GM23248 (cell line): ENCODE results near the gene COL16A1. TPM values are rescaled to one million over a fixed set of nuclear protein-coding genes. Genes with fewer than 3 reads are reported as not detected.
A peak's percentile ranks its signal among the peaks of the same experiment; 100 is the strongest.

Source experiments
- DNase-seq: peaks from one replicate; pipeline ENCODE4 v3.0.0-alpha.2; 2015
- H2AFZ ChIP-seq: fragments of 200-600 bp; sonication (generic); 2 replicates; pipeline ENCODE4 v1.6.1; 2016; ENCODE audit warnings: antibody characterized with exemption
- H3F3A ChIP-seq: fragments of 200-600 bp; sonication (generic); 2 replicates; pipeline ENCODE4 v1.6.1; 2016; ENCODE audit warnings: mild to moderate bottlenecking, antibody characterized with exemption, mixed run types; ENCODE audit not compliant: insufficient read depth
- H3K27ac ChIP-seq: fragments of 200-600 bp; sonication (generic); 2 replicates; pipeline ENCODE4 v1.5.1; 2016; ENCODE audit warnings: mild to moderate bottlenecking
- H3K27me3 ChIP-seq: fragments of 200-600 bp; sonication (generic); replicated peaks from 2 replicates; pipeline ENCODE4 v1.6.1; 2016; ENCODE audit warnings: mild to moderate bottlenecking; ENCODE audit not compliant: insufficient read depth
- H3K36me3 ChIP-seq: fragments of 200-600 bp; sonication (generic); 2 replicates; pipeline ENCODE4 v1.6.1; 2016; ENCODE audit warnings: low read depth, mild to moderate bottlenecking
- H3K4me1 ChIP-seq: fragments of 200-600 bp; sonication (generic); 2 replicates; pipeline ENCODE4 v1.6.1; 2016; ENCODE audit warnings: mild to moderate bottlenecking; ENCODE audit not compliant: insufficient read depth
- H3K4me2 ChIP-seq: fragments of 200-600 bp; sonication (generic); one replicate; pipeline ENCODE4 v1.6.1; 2016; ENCODE audit warnings: mild to moderate bottlenecking; ENCODE audit not compliant: unreplicated experiment
- H3K4me3 ChIP-seq: fragments of 200-600 bp; sonication (generic); 2 replicates; pipeline ENCODE4 v1.5.1; 2016; ENCODE audit warnings: mild to moderate bottlenecking
- H3K79me2 ChIP-seq: fragments of 200-600 bp; sonication (generic); 2 replicates; pipeline ENCODE4 v1.6.1; 2016; ENCODE audit warnings: mild to moderate bottlenecking; ENCODE audit not compliant: insufficient read depth
- H3K9ac ChIP-seq: fragments of 200-600 bp; sonication (generic); 2 replicates; pipeline ENCODE4 v1.6.1; 2016; ENCODE audit warnings: mild to moderate bottlenecking
- H3K9me2 ChIP-seq: fragments of 200-600 bp; sonication (generic); 2 replicates; pipeline ENCODE4 v1.6.1; 2016; ENCODE audit warnings: mixed run types, mild to moderate bottlenecking, moderate library complexity; ENCODE audit not compliant: insufficient read depth
- H3K9me3 ChIP-seq: fragments of 200-600 bp; sonication (generic); one replicate; pipeline ENCODE4 v1.6.1; 2017; ENCODE audit warnings: low read depth
- H4K20me1 ChIP-seq: fragments of 200-600 bp; sonication (generic); 2 replicates; pipeline ENCODE4 v1.6.0; 2016; ENCODE audit not compliant: insufficient read depth
- EZH2 ChIP-seq: fragments of 200-600 bp; sonication (generic); IDR thresholded peaks from 2 replicates; pipeline ENCODE4 v1.6.1; 2018; ENCODE audit warnings: antibody characterized with exemption, mild to moderate bottlenecking; ENCODE audit not compliant: insufficient read depth, poor library complexity, severe bottlenecking
- EZH2phosphoT487 ChIP-seq: fragments of 200-600 bp; sonication (generic); IDR thresholded peaks from 2 replicates; pipeline ENCODE4 v1.6.1; 2018; ENCODE audit warnings: antibody characterized with exemption, moderate library complexity, mild to moderate bottlenecking, low read depth; ENCODE audit not compliant: insufficient read depth
- WGBS, 2 experiments: methylation state at CpG; one replicate each; pipeline ENCODE4 v1.1.6; 2015 to 2017; ENCODE audit warnings: low lambda C conversion rate in 2 of 2, low coverage in 1 of 2; ENCODE audit errors: missing lambda C conversion rate in 2 of 2; 5-methylcytosine and 5-hydroxymethylcytosine counted together
- in situ Hi-C: fragments of 300-500 bp; cut with MboI; formaldehyde crosslinking; loops from 2 replicates; pipeline ENCODE4 v1.15.0; 2020
- polyA plus RNA-seq: library from polyadenylated mRNA; unstranded; fragments of >200 nt; fragmentation: Nextera tagmentation; extraction: Ambion mirVana; gene quantifications from 2 replicates; pipeline ENCODE4 v1.2.1, GENCODE V29; 2016
- total RNA-seq: library from RNA; depleted of rRNA; stranded (reverse); fragments of >200 nt; shearing (Covaris generic); gene quantifications from 2 replicates; pipeline ENCODE4 v1.2.3, GENCODE V29; 2014

Gene COL16A1
- total and polyA plus RNA-seq, 2 experiments from 2014 or later = 67.3 to 247 TPM

DNA sequence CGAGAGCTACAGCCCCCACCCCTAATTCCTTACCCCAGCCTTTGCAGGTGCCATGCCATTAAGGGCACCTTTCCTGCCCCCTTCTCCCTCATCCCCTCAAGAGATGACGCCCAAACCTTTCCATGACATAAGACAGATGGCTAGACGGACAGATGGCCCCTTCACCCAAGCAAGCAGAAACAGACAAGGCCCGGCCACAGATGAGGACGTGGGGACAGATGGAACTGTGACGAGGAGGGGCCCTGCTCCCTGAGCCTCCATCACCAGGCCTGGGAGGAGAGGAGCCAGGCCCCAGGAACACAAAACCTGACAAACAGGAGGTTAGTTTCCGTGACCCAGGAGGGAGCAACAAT is 34.4 kb downstream of the COL16A1 start:
- no peak overlapping the region for H3K27ac ChIP-seq
- no peak for DNase-seq

DNA sequence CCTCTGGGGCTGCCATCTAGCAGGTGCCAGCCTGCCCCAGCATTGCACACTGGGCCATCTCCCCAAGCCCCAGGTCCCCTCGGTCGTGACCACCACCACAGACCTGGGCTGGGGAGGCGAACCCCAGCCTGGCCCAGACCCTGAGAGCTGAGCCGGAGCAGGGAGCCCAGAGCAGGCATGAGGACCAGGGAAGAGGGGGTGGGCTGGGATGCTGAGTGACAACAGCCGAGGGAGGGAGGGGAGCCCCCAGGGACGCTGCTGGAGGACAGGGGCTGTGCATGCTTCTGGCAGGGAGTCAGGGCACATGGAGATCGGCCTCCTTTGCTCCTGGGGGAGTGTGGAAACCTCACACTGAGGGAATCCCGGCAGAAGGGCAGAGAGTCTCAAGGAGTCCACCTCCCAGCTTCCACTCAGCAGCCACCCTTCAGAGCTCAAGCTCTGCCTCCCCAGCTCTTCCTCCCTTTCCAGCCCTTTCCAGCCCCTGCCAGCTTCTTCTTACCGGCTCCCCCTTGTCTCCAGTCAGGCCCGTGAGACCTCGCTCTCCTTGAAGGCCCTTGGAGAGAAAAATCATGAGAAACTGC is 35.4 kb downstream of the COL16A1 start:
- no peak overlapping the region for H3K4me3 ChIP-seq
- H3K9ac ChIP-seq = no peak overlapping the region
- no peaks in the 10 kb centered on the region for H3K27me3 ChIP-seq
- H3K79me2 ChIP-seq = no peaks in the 10 kb centered on the region
- no peak for DNase-seq
- H3K4me2 ChIP-seq = no peak overlapping the region
- in situ Hi-C loops = loop anchor here (25.0 kb wide), 1 partner anchor 294 kb away; no protein-coding TSS in a partner anchor
- H3K27ac ChIP-seq = no peak overlapping the region
- no peaks in the 10 kb centered on the region for H3K4me1 ChIP-seq
- H3K9me3 ChIP-seq = no peaks in the 10 kb centered on the region
- no peaks in the 10 kb centered on the region for H3F3A ChIP-seq
- no peaks in the 10 kb centered on the region for H3K9me2 ChIP-seq
- no peak overlapping the region for H2AFZ ChIP-seq
- TF ChIP-seq EZH2 = no peak
- 72 to 77% methylated on average over 10 to 11 of the region's 11 CpGs for WGBS, 2 experiments
- H3K36me3 ChIP-seq = no peaks in the 10 kb centered on the region; the same call in 1 of the 2 replicates
- H4K20me1 ChIP-seq = no peaks in the 10 kb centered on the region

More for the DNA sequence above, 34.4 kb downstream of the COL16A1 start:
- in situ Hi-C loops = loop anchor here (25.0 kb wide), 1 partner anchor 293 kb away; no protein-coding TSS in a partner anchor
- Histone ChIP-seq H3K79me2 (no peaks in the 10 kb centered on the region), H3K27me3 (no peaks in the 10 kb centered on the region), H3K9me3 (no peaks in the 10 kb centered on the region), H3K9me2 (no peaks in the 10 kb centered on the region), H3K36me3 (no peaks in the 10 kb centered on the region; the same call in 1 of the 2 replicates), H3K4me3 (no peak overlapping the region), H4K20me1 (no peaks in the 10 kb centered on the region), H3K4me2 (no peak overlapping the region), H3K4me1 (no peaks in the 10 kb centered on the region), H3K9ac (no peak overlapping the region), H3F3A (no peaks in the 10 kb centered on the region), H2AFZ (no peak overlapping the region)
- no peak for TF ChIP-seq EZH2
- no peak for TF ChIP-seq EZH2phosphoT487
- 89 to 99% methylated on average over 7 of the region's 7 CpGs for WGBS, 2 experiments

DNA sequence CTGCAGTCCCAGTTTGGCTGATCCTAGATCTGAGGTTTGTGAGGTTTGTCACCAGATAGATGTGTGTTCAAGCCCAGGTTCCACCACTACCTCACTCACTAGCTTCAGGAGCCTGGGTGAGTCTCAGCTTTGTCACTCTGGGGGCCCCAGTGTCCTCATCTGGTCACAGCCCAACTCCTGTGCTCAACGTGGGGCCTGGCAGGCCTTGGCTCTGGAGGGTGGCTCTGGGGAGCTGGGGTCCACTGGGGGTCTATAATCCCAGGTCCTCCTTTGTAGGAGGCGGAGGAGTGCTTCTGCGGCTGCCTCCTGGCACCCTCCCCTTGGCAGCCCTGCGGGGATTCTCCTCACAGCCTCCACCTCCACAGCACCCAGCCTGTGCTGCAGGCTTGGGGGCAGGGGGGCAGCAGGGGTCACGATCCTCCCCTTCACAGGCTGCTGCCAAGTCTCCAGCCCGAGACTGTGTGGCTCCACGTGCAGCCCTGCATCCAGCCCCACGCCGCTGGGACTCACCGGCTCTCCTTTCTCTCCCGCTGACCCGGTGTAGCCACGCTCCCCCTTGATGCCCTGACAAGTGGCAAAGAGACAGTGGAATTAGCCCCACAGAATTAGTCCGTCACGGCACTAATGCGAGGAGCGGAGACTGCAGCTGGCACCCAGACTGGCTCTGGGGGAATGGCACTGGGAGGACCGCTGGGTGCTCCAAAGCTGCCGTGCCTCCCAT is 36.6 kb downstream of the COL16A1 start:
- no peaks in the 10 kb centered on the region for H3K27me3 ChIP-seq
- in situ Hi-C loops = loop anchor here (25.0 kb wide), 1 partner anchor 295 kb away; no protein-coding TSS in a partner anchor
- no peak for TF ChIP-seq EZH2phosphoT487
- no peak for TF ChIP-seq EZH2
- no peaks in the 10 kb centered on the region; the same call in 1 of the 2 replicates for H3K36me3 ChIP-seq
- H3K9me3 ChIP-seq = no peaks in the 10 kb centered on the region
- H3K79me2 ChIP-seq = no peaks in the 10 kb centered on the region
- no peaks in the 10 kb centered on the region for H3F3A ChIP-seq
- H3K9me2 ChIP-seq = no peaks in the 10 kb centered on the region
- no peaks in the 10 kb centered on the region for H4K20me1 ChIP-seq
- no peak for DNase-seq
- no peak overlapping the region for H3K9ac ChIP-seq
- no peak overlapping the region for H3K4me3 ChIP-seq
- H3K27ac ChIP-seq = no peak overlapping the region
- no peak overlapping the region for H2AFZ ChIP-seq
- H3K4me2 ChIP-seq = no peak overlapping the region
- 69 to 71% methylated on average over 18 to 19 of the region's 19 CpGs for WGBS, 2 experiments
- no peaks in the 10 kb centered on the region for H3K4me1 ChIP-seq

DNA sequence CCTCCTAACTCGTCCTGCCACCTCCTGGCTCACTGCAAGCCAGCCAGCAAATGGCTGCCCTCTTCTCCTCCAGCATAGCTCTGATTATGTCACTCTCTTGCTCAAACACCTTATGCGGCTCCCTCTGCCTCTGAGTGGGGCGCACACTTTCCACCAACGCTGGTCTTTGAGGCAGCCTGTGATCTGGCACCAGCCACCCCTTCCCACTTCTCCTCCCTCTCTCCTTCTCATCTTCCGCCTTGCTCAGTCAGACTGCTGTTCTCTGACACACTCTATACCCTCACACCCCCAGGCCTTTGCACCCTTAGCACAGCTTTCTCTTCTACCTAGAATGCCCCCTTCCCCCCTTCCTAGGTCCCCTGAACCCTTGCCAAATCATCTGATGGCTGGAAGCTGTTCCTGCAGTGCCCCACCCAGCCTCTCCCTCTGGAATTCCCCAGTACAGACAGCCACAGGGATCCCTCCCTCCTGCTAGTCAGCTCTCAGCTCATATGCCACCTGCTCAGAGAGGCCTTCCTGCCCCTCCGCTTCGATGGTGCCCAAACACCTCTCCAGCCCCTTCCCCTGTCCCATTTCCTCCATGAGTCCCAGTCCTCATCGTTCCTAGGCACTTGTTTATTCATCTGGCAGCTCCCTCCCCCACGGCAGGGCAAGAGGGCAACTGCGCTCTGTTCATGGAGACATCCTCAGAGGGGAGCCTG is 37.4 kb downstream of the COL16A1 start:
- H3K36me3 ChIP-seq = no peaks in the 10 kb centered on the region; the same call in 1 of the 2 replicates
- H3K27me3 ChIP-seq = no peaks in the 10 kb centered on the region
- H3K79me2 ChIP-seq = no peaks in the 10 kb centered on the region
- H3K9me2 ChIP-seq = no peaks in the 10 kb centered on the region
- H3K4me2 ChIP-seq = no peak overlapping the region
- H3K27ac ChIP-seq = no peak overlapping the region
- H4K20me1 ChIP-seq = no peaks in the 10 kb centered on the region
- H3K9ac ChIP-seq = no peak overlapping the region
- H3F3A ChIP-seq = no peaks in the 10 kb centered on the region
- in situ Hi-C loops = loop anchor here (25.0 kb wide), 1 partner anchor 296 kb away; no protein-coding TSS in a partner anchor
- H2AFZ ChIP-seq = no peak overlapping the region
- no peak overlapping the region for H3K4me3 ChIP-seq
- DNase-seq = peak; percentile 40
- no peaks in the 10 kb centered on the region for H3K9me3 ChIP-seq
- no peaks in the 10 kb centered on the region for H3K4me1 ChIP-seq
- 68 to 75% methylated on average over 10 of the region's 10 CpGs for WGBS, 2 experiments
- TF ChIP-seq EZH2 (no peak), EZH2phosphoT487 (no peak)
